NCI-H82 (cell line): ENCODE results near the gene CYFIP1.
"Not testable (repeated sequence)": the region's sequence is repeated elsewhere in the genome, so short reads cannot be mapped to it uniquely, and the experiment has no call there.

Experiments used
- DNase-seq: peaks from one replicate; lab custom pipeline; 2025; lab: John Stamatoyannopoulos, UW

Gene CYFIP1

DNA sequence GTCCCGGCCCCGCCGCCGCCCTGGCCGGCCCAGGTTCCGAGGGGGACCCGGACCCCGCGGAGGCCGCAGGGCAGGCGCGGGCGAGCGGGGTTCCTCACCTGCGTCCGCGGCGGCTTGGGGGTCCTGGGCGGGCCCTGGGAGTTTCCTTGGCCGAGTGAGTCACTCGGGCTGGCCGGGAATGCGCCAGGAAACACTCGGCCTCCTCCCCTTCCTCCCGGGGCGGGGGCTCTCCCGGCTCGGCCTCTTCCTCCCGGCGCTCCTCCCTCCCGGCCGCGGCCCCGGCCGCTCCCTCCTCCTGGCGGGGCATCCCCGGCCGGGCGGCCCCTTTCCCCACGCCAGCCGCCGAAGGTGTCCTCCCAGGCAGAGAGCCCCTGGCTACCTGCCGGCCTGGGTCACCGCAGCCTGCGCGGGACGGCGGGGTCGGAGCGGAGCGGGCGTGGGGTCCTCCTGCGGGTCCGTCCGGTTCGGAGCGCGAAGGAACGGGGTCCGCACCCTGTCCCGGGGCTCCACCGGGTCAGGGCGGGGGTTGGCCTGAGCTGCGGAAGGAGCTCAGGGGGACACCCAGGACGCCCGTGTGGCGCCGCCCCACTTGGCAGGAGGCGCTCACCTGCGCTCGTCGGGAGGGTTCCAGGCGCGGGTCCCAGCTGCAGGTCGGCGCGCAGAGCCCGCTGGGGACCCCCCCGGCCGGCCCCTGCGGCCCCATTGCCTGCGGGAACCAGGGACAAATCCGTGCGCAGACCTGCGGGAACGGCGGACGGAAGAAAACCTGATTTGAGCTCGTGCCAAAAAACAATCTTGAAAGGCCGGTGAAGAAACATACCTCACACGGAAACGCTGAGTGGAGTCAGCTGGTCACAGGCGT is at the start of gene CYFIP1:
TSS of gene CYFIP1 (minus strand) at position 180 of the 862 bp plus-strand sequence. CDS start 33,083 bp downstream, outside the sequence.
- DNase-seq, result peak; percentile 12

DNA sequence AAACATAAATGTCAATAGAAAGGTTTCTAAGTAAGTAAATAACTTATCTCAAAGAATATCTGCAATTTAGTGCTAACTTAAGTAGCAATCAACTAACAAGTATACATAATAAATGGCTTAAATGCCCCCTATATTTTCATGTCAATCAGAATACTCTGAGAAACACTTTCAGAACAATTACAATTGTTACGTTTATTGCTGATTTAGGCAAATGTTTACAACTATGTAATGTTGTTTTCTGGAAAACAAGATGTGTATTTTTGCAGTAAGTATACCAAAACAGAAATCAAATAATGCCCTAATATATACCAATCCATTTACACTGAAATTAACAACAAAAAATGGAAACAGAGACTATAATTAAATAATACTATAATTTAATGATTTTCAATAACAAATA is 46.0 kb upstream of the CYFIP1 start:
- DNase-seq, result no peak

DNA sequence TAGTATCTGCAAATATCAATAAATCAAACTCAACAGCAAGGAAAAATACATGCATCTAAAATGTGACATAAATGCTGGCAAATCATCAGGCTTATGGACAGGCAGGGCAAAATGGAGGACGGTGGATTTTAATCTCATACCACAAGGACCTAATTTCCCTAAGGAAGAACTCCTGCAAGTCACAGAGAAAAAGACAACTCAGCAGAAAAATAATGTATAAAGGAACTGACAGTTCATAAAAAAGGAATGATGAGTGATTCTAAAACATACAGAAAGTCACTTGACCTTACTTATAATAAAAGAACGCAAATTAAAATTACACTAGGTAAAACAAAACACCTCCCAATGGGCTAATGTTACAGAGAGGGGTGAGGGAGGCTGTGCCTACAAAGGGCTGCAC is 42.0 kb upstream of the CYFIP1 start:
- no peak for DNase-seq

DNA sequence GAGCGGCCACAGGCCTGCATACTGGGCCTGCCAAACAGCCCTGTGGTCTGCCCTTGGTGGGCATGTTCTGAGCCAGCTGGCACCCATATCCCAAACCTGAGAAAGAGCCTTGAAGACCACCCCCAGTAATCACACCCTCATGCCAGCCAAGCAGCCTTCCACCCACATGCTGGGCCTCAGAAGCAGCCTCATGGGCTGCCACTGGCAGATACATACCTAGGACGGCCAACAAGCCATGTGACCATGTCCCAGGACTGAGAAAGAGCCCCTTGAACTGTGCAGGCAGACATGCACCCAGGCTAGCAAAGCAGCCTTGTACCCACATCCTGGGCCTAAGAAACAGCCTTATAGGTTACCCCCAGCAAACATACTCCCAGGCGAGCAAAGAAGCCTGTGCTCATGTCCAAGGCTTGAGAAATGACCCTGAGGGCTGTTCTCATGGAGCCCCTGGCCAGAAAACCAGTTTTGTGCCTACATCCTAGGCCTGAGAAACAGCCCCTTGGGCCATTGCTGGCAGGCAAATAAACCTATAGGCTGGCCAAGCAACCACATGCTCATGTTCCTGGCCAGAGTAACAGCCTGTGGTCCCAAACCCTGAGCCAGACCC is 34.3 kb upstream of the CYFIP1 start:
- no peak for DNase-seq

DNA sequence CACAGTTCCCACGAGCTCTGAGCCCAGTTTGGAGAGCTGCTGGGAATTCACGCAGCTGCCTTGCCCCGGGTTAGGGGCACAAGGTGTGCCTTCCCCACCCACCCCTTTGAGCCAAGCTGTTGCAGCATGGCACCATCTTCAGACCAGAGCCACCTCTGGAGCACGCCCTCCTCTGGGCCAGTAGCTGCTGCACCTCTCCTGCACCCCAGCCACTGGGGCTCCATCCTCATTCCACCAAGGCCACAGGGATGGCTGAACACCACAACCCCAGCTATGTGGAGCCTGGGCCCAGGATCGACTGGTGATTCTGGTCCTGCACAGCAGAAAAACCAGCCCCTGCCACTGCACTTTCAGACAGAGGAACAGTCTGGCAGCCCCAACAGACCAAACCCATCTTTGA is 33.5 kb upstream of the CYFIP1 start:
- no peak for DNase-seq

DNA sequence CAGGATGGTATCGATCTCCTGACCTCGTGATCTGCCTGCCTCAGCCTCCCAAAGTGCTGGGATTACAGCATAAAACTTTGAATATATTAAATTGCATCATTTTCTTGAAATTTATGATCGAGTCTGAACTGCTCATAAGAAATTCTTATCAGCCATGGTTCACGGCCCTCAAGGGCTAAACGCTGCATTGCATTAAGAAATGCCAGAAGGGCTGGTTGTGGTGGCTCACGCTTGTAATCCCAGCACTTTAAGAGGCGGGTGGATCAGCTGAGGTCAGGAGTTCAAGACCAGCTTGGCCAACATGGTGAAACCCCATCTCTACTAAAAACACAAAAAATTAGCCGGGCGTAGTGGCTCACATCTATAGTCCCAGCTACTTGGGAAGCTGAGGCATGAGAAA is 32.4 kb upstream of the CYFIP1 start:
- not testable (repeated sequence) for DNase-seq

DNA sequence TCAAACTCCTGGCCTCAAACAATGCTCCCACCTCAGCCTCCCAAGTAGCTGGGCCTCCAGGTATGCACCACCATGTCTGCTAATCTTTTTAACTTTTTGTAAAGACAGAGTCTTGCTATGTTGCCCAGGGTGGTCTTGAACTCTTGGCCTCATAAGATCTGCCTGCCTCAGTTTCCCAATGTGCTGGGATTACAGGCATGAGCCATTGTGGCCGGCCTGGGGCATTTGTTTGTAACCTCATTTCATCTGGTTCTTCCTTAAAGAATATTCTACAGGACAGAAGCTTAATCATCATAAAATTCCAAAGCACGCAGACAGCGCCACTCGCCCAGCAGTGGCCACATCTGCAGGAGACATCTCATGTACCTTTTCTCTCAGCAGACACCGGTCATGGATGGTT is 23.6 kb upstream of the CYFIP1 start:
- no peak for DNase-seq

DNA sequence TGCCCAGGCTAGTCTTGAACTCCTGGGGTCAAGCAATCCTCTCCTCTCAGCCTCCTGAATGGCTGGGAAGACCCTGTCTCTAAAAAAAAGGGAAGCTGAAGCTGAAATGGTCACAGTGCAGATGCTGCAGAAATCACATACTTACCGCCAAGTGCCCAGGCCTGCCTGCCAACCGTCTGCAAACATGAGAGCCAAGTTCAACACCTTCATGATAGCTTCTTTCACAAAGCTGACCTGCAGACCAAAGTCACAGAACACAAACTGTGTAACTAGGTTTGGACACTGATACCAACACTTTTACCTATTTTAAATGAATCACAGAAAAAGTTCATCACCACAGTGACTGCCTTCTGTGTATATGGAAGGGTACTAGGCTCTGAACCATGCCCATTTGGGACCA is 22.8 kb upstream of the CYFIP1 start:
- DNase-seq, result no peak

DNA sequence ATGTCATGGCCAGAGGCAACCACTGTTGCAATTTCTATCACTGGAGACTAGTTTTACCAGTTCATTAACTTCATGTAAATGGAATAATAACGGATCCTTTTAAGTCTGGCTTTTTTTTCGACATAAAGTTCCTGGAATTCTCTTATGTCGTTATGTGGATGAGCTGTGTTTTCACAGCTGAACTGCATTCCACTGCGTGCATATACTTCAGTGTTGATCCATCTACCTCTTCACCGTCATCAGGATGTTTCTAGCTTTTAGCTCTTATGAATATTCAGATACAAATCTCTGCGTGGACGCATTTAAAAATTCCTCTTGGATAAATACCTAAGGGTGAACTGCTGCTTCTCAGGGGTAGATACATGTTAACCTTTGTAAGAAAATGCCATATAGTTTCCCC is 15.6 kb upstream of the CYFIP1 start:
- no peak for DNase-seq

DNA sequence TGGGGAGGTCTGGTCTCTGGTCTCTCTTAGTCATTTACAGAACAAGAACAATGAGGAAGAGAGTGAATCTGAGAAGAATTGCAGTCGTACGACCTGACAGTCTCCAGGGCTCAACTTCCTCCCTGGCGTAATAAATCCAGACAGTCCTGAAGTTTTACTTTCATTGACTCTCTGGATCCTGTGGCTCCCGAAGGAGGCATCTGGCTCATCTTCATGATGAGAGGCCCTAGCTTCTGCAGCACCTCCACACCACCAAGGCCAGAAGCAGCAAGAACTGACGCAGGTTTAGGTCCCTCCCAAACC is 11.8 kb upstream of the CYFIP1 start:
- no peak for DNase-seq

DNA sequence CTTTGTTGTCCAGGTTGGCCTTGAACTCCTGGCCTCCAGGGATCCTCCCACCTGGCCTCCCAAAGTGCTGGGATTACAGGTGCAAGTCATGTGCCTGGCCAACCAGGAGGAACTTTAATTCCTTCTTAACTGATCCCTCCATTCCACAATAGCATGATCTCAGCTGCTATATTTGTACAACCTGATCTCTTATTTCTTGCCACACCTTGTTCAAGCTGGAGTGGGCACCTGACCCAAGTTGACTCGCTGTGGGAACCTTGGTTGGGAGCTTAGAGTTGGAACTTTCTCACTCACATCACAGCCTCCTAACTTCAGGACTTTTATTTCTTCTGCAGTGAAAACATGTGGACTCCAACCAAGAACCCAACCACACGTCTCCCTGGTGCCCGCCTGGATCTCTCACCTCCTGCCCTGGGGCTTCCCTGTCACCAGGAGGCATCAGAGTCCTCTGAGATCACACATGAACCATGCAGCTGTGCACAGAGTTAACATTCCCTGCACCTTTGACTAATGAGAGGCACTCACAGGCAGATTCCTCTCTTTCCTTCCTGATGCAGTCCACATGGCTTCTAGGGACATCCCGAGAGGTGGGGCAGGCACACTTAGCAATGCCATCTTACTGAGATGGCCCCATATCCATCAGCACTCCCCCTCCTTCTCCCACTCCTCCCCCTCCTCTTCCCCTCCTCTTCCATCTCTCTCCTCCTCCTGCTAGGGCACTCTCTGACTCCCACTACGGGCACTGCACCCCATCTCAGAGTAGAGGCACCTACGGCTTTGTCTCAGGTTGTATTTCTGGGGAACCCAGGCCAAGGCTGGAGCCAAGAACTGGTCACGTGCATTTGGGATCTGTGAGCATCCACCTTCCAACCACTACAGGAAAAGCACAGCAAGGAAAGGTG is 9.7 kb upstream of the CYFIP1 start:
- DNase-seq, result peak; percentile 41

DNA sequence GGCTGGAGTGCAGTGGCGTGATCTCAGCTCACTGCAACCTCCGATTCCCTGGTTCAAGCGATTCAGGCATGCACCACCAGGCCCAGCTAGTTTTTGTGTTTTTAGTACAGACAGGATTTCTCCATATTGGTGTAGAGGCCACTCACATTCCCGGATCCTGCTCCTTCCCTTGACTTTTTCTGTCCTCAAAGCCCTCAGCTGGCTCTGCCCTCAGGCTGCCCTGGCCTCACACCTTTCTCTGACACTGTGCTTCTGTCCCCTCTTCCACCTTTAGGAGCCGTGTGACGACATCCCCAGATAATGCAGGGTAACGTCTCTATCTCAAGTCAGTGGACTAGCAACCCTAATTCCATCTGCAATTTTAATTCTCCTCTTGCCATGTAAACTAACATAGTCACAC is 8.6 kb upstream of the CYFIP1 start:
- no peak for DNase-seq

DNA sequence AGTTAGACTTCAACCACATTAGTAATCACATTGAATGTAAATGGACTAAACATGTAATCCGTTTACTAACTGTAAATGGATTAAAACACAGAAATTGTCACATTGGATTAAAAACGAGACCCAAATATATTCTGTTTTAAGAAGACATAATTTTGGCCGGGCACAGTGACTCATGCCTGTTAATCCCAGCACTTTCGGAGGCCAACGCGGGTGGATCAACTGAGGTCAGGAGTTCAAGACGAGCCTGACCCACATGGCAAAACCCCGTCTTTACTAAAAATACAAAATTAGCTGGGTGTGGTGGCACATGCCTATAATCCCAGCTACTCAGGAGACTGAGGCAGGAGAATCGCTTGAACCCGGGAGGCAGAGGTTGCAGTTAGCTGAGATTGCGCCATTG is 1.8 kb upstream of the CYFIP1 start:
- peak; percentile 86 for DNase-seq

DNA sequence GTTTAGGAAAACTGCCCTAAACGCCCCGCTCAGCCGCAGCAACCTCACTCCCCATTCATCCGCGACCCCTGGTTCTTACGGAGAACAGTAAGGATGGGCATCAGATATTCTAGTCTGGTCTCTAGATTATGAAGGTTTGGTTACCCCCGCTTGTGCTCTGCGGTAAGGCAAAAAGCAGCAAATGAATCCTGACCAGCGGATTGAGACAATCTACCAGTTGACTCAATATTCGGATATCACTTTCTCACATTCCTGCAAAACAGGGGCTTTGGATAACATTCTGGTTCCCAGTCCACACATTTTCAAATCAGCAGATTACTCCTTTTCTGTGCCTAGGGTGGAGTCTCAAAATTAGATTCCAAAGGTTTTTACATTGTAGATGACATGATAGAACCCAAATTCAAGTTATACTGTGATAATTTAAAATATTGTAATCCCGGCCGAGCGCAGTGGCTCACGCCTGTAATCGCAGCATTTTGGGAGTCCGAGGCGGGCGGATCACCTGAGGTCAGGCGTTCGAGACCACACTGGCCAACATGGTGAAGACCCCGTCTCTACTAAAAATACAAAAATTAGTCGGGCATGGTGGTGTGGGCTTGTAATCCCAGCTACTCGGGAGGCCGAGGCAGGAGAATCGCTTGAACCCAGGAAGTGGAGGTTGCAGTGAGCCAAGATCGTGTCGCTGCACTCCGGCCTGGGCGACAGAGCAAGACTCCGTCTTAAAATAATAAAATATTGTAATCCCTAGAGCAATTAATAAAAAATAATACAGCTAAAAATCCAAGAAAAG is 1.1 kb upstream of the CYFIP1 start:
- DNase-seq, result peak; percentile 13

DNA sequence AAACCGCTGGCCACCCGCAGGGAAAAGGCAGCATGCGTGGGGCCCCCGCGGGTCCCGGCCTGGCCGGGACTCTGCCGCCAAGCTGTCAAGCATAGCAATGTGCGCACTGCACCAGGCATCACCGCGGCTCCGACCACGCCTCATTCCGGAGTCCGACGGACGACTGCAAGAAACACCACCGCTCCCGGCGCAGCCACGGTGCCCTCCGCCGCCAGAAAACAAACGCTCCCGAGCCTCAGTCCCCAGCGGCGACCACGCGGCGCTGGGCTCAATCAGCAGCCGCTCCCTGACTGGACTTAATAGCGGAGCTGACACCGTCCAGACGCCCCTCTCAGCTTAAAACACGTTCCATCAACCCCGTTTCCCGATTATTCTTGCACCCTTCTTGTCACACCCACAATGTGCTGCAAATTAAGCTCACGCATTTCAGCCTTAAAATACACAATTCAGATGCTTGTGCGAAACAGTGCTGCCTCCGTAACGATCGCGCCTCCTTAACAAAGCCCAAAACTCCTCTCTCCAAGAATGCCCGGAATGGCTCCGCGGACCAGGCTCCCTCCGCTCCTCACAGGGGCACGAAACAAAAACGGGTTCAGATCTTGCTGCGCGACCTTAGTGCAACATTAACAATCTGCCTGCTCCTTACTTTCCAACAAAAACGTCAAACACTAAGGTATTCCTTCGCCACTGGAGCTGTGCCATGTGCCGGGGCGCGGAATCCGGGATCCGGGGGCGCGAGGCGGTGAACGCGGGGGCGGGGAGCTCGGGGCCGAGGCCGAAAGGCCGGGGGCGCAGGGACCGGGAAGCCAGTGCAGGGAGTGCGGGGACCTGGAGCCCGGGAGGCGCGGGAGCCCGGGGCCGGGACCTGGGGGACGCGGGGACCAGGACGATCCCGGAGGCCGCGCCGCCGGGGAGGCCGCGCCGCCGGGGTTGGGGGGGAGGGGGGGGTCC is 655 bp downstream of the CYFIP1 start:
- DNase-seq, result peak; percentile 45

DNA sequence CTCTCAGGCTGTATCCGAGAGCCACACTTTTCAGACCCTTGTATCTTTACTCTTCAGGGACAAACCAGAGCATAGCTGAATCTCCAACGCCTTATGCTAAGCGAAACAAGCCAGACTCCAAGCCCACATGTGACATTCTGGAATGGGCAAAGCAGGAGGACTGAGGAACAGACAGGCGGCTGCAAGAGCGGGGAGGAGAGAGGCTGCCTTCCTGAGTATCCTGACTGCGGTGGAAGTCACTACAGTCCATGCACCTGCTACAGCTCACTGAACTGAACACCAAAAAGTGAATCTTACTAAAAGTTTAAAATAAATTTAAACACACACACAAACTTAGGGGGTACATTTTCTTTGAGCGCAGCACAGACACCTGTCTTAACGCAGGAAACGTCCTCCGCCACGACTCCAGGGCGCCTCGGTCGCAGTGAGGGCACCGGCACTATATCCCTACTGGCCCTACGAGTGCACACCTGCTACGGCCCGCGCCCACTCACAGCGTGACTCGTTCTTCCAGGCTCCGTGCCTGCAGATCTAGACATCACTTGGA is 1.4 kb downstream of the CYFIP1 start:
- DNase-seq, result peak; percentile 10

DNA sequence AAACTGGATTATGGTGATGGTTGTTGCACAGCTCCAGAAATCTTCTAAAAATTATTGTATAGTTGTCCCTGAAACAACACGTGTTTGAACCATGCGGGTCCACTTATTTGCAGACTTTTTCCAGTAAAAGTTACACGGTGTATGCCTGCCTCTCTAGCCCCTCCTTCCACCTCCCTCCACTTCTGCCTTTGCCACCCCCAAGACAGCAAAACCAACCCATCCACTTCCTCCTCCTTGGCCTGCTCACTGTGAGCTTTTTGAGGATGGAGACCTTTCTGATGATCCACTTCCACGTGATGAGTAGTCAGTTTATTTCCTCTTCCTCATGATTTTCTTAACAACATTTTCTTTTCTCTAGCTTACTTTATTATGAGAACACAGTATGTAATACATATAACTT is 5.4 kb downstream of the CYFIP1 start:
- no peak for DNase-seq

DNA sequence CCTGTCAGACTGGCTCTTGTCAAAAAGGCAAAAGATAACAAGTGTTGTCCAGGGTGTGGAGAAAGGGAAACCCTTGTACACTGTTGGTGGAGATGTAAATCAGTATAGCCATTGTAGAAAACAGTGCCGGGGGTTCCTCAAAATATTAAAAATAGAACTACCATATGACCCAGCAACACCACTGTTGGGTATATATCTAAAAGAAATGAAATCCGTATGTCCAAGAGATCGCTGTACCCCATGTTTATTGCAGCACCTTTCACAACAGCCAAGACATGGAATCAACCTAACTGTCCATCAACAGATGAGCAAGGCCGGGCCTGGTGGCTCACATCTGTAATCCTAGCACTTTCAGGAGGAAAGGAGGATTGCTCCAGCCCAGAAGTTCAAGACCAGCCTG is 6.2 kb downstream of the CYFIP1 start:
- no peak for DNase-seq

DNA sequence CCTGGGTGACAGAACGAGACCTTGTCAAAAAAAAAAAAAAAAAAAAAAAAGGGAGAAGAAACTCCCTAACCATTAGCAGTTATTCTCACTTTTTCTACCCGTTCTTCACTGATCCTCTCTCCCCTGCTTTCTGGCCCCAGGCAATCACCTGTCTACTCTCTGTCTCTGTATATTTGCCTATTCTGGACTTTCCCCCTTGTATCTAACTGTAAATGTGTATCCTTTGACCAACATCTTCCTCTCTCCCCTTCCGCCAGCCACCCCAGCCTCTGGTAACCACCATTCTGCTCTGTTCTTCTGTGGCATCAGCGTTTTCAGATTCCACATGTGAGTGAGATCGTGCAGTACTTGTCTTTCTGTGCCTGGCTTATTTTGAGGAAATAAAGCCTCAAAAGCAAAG is 6.9 kb downstream of the CYFIP1 start:
- DNase-seq, result no peak

DNA sequence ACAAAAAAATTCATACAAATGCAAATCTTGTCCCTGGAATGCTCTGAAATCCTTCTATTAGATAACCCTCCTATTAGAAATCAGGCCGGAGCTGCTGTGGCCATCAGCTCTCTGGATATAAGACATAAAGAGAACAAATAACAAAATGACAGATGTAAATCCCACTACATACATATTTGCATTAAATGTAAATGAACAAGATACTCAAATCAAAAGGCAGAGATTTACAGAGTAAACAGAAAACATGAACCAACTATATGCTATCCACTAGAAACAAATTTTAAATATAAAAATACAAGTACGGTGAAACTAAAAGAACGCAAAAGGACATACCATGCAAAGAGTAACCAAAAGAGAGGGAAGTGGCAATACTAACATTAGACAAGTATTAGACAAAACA is 10.7 kb downstream of the CYFIP1 start:
- DNase-seq, result no peak

DNA sequence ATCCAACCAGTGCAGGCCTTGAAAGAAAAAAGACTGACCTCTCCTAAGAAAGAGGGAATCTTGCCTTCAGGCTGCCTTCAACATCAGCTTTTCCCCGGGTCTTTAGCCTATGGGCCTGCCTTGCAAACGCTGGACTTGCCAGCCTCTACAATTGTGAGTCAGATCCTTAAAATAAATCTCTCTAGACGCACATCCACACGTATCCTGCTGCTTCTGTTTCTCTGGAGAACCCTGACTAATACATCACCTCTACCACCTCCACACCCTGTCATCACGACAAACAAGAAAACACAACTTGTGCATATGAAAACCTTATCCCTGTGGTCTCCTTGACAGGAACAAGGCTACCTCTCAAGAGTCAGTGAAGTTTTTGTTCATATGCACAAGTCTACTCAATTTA is 11.8 kb downstream of the CYFIP1 start:
- DNase-seq, result no peak
